Measurements from ENCODE around the gene RBM48. TPM values are rescaled to one million over a fixed set of nuclear protein-coding genes. Genes with fewer than 3 reads are reported as not detected.
"Not testable (repeated sequence)": the region's sequence is repeated elsewhere in the genome, so short reads cannot be mapped to it uniquely, and the experiment has no call there.

Gene RBM48
- total RNA-seq, 1 donor from 2014 or later, result 5.8 TPM

DNA sequence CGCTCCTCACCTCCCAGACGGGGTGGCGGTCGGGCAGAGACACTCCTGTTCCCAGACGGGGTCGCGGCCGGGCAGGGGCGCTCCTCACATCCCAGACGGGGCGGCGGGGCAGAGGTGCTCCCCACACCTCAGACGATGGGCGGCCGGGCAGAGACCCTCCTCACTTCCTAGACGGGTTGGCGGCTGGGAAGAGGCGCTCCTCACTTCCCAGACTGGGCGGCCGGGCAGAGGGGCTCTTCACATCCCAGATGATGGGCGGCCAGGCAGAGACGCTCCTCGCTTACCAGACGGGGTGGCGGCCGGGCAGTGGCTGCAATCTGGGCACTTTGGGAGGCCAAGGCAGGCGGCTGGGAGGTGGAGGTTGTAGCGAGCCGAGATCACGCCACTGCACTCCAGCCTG is 16.5 kb downstream of the RBM48 start:
- not testable (repeated sequence) for ATAC-seq

DNA sequence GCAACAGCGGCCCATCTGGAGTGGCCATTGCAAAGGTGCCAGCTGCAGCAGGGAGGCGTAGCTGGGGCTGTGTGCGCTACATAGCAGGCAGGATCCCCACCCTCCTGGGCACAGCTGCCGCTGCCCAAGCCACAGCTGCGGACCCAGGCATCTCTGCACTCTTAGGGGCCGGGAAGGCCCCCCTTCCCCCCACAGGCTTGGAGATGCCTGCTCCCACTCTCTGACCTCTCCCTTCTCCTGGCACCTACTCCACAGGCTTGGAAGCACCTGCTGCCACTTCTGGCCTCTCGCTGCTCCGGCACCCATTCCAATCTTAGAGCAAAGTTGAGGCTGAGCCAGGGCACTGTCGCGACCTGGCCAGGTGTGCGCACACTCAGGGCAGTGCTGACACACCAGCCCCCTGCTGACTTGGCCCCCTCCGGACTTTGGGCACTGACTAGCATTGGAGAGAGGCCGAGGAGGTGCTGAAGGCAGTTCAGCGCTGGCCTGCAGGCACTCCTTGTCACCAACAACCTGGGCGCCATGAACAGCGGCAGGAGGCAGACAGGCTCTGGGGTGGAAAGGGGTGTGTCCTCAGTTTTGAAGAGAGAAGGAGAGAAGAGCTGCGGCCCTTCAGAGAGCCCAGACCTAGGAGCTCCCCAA is 18.4 kb downstream of the RBM48 start:
- ATAC-seq, result no peak

DNA sequence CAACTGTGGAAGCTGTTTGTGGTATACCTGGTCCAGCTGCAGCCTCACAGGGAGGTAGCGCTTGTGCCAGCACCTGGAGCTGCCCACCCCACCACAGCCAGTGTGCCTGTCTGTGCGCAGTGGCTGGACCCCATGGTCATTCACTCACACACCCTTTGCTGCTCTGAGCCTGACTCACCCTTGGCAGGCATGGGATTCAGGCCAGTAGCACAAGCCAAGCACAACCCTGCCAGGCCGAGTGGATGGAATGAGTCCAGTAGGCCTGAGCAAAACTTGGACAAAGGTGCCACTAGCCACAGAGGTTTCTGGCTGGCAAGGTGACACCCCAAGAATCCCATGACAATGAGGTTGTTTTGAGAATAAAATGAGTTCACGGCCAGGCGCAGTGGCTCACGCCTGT is 19.0 kb downstream of the RBM48 start:
- no peak for ATAC-seq

DNA sequence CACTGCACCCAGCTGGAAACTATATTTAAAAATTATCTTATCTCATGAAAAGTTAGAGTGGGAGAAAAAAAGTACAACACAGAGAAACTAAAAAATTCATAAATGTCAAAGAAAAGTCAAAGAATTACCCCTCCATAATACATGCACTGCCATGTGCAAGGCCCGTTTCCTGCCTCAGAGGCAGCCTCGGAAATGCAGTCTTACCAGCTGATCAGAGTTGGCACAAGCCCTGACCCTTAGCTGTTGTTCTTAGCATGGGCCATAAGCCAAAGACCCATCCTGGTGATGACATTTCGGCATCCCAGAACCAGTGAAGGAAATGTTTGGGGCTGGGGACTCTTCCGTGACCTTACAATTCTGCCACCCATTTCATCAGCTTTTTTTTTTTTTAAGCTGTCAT is 21.6 kb downstream of the RBM48 start:
- ATAC-seq, result no peak

DNA sequence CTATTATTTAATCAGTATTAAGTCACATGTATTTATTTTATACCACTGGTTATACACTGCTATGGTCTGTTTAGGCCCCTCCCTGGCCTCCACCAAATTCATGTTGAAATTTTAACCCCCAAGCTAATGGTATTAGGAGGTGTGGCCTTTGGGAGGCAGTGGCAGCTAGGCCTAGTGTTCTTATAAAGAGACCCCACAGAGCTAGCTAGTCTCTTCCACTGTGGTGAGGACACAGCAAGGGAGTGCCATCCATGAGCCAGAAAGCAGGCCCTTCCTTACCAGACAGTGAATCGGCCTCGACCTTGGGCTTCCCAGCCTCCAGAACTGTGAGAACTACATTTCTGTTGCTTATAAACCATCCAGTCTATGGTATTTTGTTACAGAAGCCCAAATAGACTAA is 28.7 kb downstream of the RBM48 start:
- ATAC-seq, result no peak

DNA sequence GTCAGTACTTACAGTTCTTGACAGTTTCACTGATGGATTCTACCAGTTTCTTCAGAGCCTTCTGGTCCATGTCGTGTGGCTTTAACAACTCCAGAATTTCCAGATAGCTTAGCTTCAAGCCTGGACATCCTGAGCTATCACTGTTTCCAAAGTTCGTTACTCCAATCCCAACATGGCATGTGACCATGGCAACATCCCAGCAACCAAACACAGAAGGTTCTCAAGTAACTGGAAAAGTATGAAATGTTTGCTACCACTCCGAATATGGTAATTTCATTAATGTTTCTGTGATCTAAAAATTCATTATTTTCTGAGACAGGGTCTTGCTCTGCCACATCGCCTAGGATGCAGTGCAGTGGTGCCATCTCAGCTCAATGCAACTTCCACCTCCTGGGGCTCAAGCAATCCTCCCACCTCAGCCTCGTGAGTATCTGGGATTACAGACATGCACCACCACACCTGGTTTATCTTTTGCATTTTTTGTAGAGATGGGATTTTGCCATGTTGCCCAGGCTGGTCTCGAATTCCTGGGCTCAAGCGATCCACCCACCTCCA is 29.3 kb downstream of the RBM48 start:
- ATAC-seq, result no peak

DNA sequence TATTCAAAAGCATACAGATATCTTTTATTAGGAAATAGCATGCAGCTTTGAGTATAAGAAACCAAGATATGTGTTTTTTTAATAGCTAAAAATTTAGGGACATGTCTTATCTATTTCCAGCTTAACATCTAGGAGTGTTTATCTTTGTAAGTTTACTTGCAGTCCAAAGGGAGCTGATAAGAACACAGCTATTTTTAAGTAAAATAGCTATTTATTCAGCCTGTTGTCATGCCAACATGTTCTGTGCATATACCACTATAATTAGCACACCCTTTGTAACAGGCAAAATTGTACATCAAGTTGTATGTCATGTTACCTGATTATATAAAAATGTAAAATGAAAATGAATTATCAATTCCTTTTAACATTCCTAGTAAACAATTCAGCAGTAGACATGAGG is 32.0 kb downstream of the RBM48 start:
- ATAC-seq, result no peak

DNA sequence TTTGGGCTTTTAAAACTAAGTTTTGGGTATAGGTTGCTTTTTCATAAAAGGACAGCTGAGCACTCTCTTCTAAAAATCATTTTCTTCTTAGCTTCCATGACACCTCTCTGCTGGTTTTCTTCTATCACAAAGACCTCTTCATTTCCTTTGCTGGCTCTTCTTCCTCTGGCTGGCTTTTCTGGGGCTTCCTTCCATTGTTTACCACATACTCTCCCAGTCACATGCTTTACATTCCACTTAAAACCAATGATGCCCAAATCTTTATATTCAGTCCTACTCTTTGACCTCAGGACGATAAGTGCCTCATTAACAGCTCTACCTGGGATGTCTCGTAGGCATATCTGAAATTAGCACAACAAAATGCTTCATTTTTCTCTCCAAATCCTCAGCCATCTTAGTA is 34.8 kb downstream of the RBM48 start:
- ATAC-seq, result no peak

DNA sequence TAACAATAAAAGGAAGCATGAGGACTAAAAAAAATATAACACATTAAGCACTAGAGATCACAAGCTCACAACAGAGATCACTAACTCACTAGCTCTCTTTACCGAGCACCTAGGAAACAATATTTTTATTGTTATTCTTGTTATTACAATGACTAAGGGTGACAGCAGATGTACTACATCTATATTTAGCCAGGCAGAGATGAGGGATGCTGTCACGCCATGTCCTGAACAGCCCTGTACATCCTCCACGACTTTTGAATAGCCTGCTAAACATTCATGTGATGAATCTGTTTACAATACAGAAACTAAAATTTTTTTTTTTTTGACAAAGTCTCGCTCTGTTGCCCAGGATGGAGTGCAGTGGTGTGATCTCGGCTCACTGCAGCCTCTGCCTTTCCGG is 38.9 kb downstream of the RBM48 start:
- ATAC-seq, result no peak

DNA sequence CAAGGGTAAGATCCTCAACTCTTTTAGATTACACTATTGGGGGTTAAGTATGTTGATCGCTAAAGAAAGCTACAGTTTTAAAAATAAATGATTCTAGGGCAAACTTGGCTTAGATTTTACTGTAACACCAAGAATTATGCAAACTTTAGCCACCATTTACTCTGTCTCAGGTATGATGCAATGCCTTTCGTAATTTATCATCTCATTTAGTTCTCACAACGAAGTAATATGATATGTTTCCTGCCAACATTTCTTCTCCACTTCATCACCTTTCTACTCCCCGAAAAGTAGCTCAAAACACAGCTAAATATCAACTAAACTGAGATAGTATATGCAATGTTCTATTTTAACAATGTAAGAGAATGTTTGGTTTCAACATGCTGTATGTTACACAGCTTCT is 40.5 kb downstream of the RBM48 start:
- no peak for ATAC-seq

DNA sequence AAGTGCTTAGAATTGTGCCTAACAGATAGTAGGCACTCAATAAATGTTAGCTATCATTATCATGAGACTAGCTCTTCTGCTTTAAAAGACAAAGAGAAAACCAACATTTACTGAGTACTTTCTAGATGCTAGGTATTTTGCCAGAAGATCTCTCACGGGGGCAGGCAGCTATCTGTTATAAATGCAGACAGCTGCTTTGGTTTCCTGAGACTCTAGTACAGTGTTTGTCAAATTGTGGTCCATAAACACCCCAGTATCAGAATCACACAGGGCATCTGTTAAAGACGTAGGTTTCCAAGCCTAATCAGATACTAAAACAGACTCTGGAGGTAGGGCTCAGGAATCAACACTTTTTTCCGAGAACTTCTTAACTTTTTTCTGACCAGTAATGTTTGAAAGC is 47.7 kb downstream of the RBM48 start:
- no peak for ATAC-seq

DNA sequence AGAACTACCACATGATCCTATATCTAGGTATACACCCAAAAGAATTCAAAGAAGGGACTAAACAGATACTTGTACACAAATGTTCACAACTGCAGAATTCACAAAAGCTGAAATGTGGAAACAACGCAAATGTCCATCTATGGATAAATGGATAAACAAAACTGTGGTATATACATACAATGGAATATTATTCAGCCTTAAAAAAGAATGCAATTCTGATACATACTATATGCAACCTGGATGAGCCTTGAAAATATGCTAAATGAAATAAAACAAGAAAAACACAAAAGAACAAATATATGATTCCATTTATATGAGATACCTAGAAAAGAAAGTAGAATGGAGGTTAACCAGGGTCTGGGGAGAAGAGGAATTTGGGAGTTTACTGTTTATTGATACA is 54.4 kb downstream of the RBM48 start:
- no peak for ATAC-seq

DNA sequence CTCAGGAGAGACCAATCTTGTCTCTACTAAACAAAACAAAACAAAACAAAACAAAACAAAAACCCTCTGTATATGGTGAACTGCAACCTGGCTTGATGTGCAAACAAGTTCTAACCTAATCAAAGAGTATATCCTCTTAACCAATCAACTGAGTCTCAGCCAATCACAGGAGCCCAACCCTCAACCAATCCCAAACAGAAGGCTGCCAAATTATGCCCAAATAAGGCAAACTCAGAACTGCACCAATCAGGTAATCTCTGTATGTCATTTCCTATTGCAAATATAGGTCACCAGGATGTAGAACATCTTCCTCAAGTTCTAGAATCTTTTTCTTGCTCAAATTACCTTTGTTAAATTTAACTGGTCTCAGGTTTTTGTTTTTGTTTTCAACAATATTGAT is 56.4 kb downstream of the RBM48 start:
- no peak for ATAC-seq

DNA sequence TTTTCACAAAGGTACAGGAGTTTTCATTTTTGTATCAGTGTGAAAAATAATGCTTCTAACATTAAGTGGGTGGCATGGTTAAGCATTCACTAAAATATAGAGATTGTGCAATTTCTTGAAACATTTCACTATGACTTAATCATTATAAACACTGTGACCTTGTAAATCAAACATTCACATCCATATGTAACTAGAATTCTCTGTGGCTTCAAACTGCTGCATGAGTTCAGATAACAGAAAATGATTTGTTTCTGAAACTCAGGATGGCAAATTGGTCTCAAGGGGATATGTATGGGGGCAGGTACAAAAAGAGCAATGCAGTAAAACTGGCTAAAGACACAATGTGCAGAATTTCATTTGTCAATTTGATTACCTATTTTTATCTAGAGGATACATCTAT is 57.8 kb downstream of the RBM48 start:
- no peak for ATAC-seq

DNA sequence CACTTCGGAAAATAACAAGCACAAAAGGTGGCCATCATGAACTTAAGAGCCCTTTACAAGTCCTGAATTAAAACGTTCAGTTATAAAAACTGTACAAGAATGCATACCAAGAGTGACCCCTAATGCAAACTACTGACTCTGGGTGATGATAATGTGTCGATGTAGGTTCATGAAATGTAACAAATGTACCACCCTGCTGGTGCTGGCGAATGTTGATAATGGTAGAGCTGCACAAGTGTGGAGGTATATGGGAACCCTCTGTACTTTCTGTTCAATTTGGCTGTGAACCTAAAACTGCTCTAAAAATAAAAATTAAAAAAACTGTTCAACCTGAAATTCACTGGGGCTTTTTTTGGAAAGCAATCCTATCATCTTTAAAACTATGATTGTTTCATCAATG is 58.2 kb downstream of the RBM48 start:
- ATAC-seq, result no peak

Other genes starting within 250 kb of the RBM48 start
- 13.1 TPM for gene GATAD1, start 81.3 kb upstream of the RBM48 start, total RNA-seq
- gene ERVW-1, start 50.8 kb upstream of the RBM48 start, total RNA-seq, result not detected
- 10.6 TPM for gene PEX1, start 275 bp upstream of the RBM48 start, total RNA-seq
- gene FAM133B, start 61.6 kb downstream of the RBM48 start, total RNA-seq, result 11.8 TPM

Measured in esophagus mucosa (tissue), 1 donor.